ENCODE results near the gene SLC25A15.
"Not testable (repeated sequence)": the region's sequence is repeated elsewhere in the genome, so short reads cannot be mapped to it uniquely, and the experiment has no call there.

- TF ChIP-seq PPARA (CRISPR knock-in tag; IDR thresholded peaks at IDR 0.05; ENCODE audit: borderline replicate concordance); RARB (CRISPR knock-in tag; IDR thresholded peaks at IDR 0.05): not testable (repeated sequence)
These were observed 51.5 kb downstream of the SLC25A15 start for GRCh38 chr13:40840955-40841354.

Measured in SK-N-SH treated with all-trans-retinoic acid at 6 μM for 48 hours (cell line).